HL-60/S4 treated with retinoic acid at 250 ng/mL for 4 days and 3 days (cell line): ENCODE data around the gene PCK1.

ENCODE experiments used
- in situ Hi-C: fragments of 300-500 bp; cut with MboI; formaldehyde crosslinking; loops from 2 replicates; pipeline ENCODE4 v1.7.0; 2022; ENCODE audit warnings: low sequenced_read_pairs

PCK1 gene

GRCh38 chr20:57560554-57561355 is at the start of gene PCK1:
TSS of gene PCK1 (plus strand) at chr20:57561110. CDS start at chr20:57561412, 302 bp downstream.
- in situ Hi-C loops: no loop called here

GRCh38 chr20:57511709-57512108 is 49.2 kb upstream of the PCK1 start:
- in situ Hi-C loops: loop anchor here (25.0 kb wide), 1 partner anchor 424 kb away; no protein-coding TSS in a partner anchor

GRCh38 chr20:57512432-57512831 is 48.5 kb upstream of the PCK1 start:
- in situ Hi-C loops: loop anchor here (25.0 kb wide), 1 partner anchor 425 kb away; no protein-coding TSS in a partner anchor

- in situ Hi-C loops: loop anchor here (25.0 kb wide), 1 partner anchor 426 kb away; no protein-coding TSS in a partner anchor
These were observed 47.7 kb upstream of the PCK1 start for GRCh38 chr20:57513199-57513598.

- in situ Hi-C loops: loop anchor here (25.0 kb wide), 1 partner anchor 427 kb away; no protein-coding TSS in a partner anchor
These were observed 46.6 kb upstream of the PCK1 start for GRCh38 chr20:57514273-57514751.

- in situ Hi-C loops: loop anchor here (25.0 kb wide), 1 partner anchor 431 kb away; no protein-coding TSS in a partner anchor
These were observed 43.0 kb upstream of the PCK1 start for GRCh38 chr20:57517904-57518303.

GRCh38 chr20:57522380-57523140 is 38.4 kb upstream of the PCK1 start:
- in situ Hi-C loops: loop anchor here (25.0 kb wide), 1 partner anchor 435 kb away; no protein-coding TSS in a partner anchor

- in situ Hi-C loops: loop anchor here (25.0 kb wide), 1 partner anchor 436 kb away; no protein-coding TSS in a partner anchor
These were observed 37.1 kb upstream of the PCK1 start for GRCh38 chr20:57523782-57524181.

GRCh38 chr20:57524511-57525176 is 36.3 kb upstream of the PCK1 start, which contains the start of gene CTCFL:
TSS of gene CTCFL (minus strand) at chr20:57525140. CDS start at chr20:57524205, 935 bp downstream.
- in situ Hi-C loops: loop anchor here (25.0 kb wide), 1 partner anchor 437 kb away; no protein-coding TSS in a partner anchor

GRCh38 chr20:57525328-57526086 is 35.4 kb upstream of the PCK1 start:
- in situ Hi-C loops: no loop called here

GRCh38 chr20:57526087-57526884 is 34.6 kb upstream of the PCK1 start:
- in situ Hi-C loops: no loop called here

- in situ Hi-C loops: no loop called here
These were observed 33.9 kb upstream of the PCK1 start for GRCh38 chr20:57526885-57527460.

GRCh38 chr20:57527728-57528127 is 33.2 kb upstream of the PCK1 start:
- in situ Hi-C loops: no loop called here

GRCh38 chr20:57528148-57528547 is 32.8 kb upstream of the PCK1 start:
- in situ Hi-C loops: no loop called here

- in situ Hi-C loops: no loop called here
These were observed 31.7 kb upstream of the PCK1 start for GRCh38 chr20:57529160-57529585.

- in situ Hi-C loops: no loop called here
These were observed 31.1 kb upstream of the PCK1 start for GRCh38 chr20:57529810-57530209.

GRCh38 chr20:57530327-57530981 is 30.5 kb upstream of the PCK1 start:
- in situ Hi-C loops: no loop called here

GRCh38 chr20:57532104-57532503 is 28.8 kb upstream of the PCK1 start:
- in situ Hi-C loops: no loop called here
